ENCODE measurements around the gene SEZ6L2. TPM values are rescaled to one million over a fixed set of nuclear protein-coding genes. Genes with fewer than 3 reads are reported as not detected.

SEZ6L2 gene
- total and polyA plus RNA-seq, 2 of the 13 experiments (the other 11 are each of a cell fraction or from before 2014, with no cell fraction given): 14.9 to 16.9 TPM

GRCh38 chr16:29891525-29892457 lies 7.6 kb downstream of the SEZ6L2 start (continued):
- no peak for TF ChIP-seq ZNF646 (CRISPR knock-in tag; IDR thresholded peaks at IDR 0.05)
- TF ChIP-seq KLF6 (CRISPR knock-in tag; IDR thresholded peaks at IDR 0.05): no peak
- no peak for TF ChIP-seq ZNF879 (CRISPR knock-in tag; IDR thresholded peaks at IDR 0.05)
- no peak for TF ChIP-seq TCF12 (IDR thresholded peaks at IDR 0.05)
- TF ChIP-seq TCF12 (CRISPR knock-in tag; IDR thresholded peaks at IDR 0.05): no peak
- TF ChIP-seq NPAS2 (CRISPR knock-in tag; IDR thresholded peaks at IDR 0.05; ENCODE audit: borderline replicate concordance): no peak
- TF ChIP-seq MED1 (CRISPR knock-in tag; IDR thresholded peaks at IDR 0.05): peak; percentile 52; the same call in 1 of the 2 replicates
- no peak for TF ChIP-seq NR3C1 (CRISPR knock-in tag; IDR thresholded peaks at IDR 0.05)
- TF ChIP-seq ZNF891 (CRISPR knock-in tag; IDR thresholded peaks at IDR 0.05): no peak
- TF ChIP-seq NCOA2 (CRISPR knock-in tag; IDR thresholded peaks at IDR 0.05): peak; percentile 53; the same call in 1 of the 2 replicates
- no peak for TF ChIP-seq ARHGAP35 (CRISPR knock-in tag; IDR thresholded peaks at IDR 0.05; ENCODE audit: borderline replicate concordance)
- TF ChIP-seq KDM1A (CRISPR knock-in tag; IDR thresholded peaks at IDR 0.05): no peak
- peak; percentile 53; the same call in 1 of the 2 replicates for TF ChIP-seq ZNF616 (CRISPR knock-in tag; IDR thresholded peaks at IDR 0.05; ENCODE audit: low read depth)
- TF ChIP-seq ZNF138 (CRISPR knock-in tag; IDR thresholded peaks at IDR 0.05; ENCODE audit: low read depth): no peak
- no peak for TF ChIP-seq ZNF468 (CRISPR knock-in tag; IDR thresholded peaks at IDR 0.05)
- no peak for TF ChIP-seq TBL1XR1 (IDR thresholded peaks at IDR 0.05; ENCODE audit: borderline replicate concordance, low read length, partially characterized antibody)
- no peak for TF ChIP-seq ZNF576 (CRISPR knock-in tag; IDR thresholded peaks at IDR 0.05)
- no peak for TF ChIP-seq TEF (CRISPR knock-in tag; IDR thresholded peaks at IDR 0.05)
- TF ChIP-seq ZFP37 (CRISPR knock-in tag; IDR thresholded peaks at IDR 0.05; ENCODE audit: borderline replicate concordance): no peak
- no peak for TF ChIP-seq SIN3B (IDR thresholded peaks at IDR 0.05; ENCODE audit: low read length)
- TF ChIP-seq ZNF235 (CRISPR knock-in tag; IDR thresholded peaks at IDR 0.05; ENCODE audit: borderline replicate concordance): peak; percentile 56; the same call in 1 of the 2 replicates
- no peak for TF ChIP-seq NCOA1 (CRISPR knock-in tag; IDR thresholded peaks at IDR 0.05)
- TF ChIP-seq ZNF562 (CRISPR knock-in tag; IDR thresholded peaks at IDR 0.05; ENCODE audit: borderline replicate concordance): no peak
- no peak for TF ChIP-seq ZNF563 (CRISPR knock-in tag; IDR thresholded peaks at IDR 0.05)

Measured in HepG2 (cell line).